ENCODE measurements around the gene ID1.
A peak's percentile ranks its signal among the peaks of the same experiment; 100 is the strongest.
"Not testable (repeated sequence)": the region's sequence is repeated elsewhere in the genome, so short reads cannot be mapped to it uniquely, and the experiment has no call there.

ID1 gene

DNA sequence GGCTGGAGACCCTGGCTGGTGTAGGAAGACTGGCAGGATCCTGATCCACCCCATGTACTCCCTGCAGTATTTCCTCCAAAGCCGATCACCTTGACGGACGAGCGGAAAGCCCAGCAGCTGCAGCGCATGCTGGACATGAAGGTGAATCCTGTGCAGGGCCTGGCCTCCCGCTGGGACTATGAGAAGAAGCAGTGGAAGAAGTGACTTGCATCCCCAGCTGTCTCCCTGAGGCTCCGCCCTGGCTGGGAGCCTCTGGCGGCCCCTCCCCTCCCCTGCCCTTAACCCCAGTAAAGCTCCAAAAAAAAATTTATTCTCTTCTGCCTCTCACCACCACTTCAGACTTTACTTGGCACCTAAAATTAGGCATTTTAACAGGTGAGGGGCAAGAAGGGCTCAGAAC lies 39.6 kb downstream of the ID1 start:
- DNase-seq (ENCODE audit: extremely low read depth, low read depth), result no peak
- TF ChIP-seq, protein P1, sequence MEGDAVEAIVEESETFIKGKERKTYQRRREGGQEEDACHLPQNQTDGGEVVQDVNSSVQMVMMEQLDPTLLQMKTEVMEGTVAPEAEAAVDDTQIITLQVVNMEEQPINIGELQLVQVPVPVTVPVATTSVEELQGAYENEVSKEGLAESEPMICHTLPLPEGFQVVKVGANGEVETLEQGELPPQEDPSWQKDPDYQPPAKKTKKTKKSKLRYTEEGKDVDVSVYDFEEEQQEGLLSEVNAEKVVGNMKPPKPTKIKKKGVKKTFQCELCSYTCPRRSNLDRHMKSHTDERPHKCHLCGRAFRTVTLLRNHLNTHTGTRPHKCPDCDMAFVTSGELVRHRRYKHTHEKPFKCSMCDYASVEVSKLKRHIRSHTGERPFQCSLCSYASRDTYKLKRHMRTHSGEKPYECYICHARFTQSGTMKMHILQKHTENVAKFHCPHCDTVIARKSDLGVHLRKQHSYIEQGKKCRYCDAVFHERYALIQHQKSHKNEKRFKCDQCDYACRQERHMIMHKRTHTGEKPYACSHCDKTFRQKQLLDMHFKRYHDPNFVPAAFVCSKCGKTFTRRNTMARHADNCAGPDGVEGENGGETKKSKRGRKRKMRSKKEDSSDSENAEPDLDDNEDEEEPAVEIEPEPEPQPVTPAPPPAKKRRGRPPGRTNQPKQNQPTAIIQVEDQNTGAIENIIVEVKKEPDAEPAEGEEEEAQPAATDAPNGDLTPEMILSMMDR (IDR thresholded peaks at IDR 0.05; ENCODE audit: low read depth, low read length), result no peak

DNA sequence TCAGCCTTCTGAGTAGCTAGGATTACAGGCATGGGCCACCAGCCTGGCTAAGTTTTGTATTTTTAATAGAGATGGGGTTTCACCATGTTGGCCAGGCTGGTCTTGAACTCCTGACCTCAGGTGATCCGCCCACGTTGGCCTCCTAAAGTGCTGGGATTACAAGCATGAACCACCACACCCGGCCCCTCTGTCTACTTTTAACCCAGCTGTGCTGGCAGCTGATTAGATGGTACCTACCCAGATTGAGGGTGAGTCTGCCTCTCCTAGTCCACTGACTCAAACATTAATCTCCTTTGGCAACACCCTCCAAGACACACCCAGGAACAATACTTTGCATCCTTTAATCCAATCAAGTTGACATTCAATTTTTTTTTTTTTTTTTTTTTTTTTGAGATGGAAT lies 43.0 kb downstream of the ID1 start:
- DNase-seq (ENCODE audit: extremely low read depth, low read depth), result not testable (repeated sequence)

DNA sequence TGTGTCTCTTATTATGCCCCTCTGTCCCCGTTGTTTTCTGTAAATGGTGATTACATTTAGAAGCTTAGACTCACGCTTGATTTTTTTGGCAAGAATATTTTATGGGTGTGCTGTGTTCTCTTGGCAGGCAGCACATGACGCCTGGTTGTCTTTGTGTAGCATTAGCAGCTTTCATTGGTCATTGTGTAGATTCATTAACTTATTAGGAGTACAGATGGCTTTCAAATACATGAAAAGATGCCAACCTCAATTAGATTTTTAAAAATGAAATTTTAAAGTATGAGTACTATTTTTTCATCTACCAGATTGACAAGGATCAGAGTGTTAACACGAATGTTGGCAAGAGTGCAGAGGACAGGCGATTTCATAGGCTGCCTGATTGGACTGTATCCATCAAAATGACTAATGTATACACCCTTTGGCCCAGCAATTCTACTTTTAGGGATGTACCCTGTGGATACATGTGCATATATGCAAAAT lies 47.9 kb downstream of the ID1 start:
- TF ChIP-seq, protein P1 (IDR thresholded peaks at IDR 0.05; ENCODE audit: low read depth, low read length), result no peak
- DNase-seq (ENCODE audit: extremely low read depth, low read depth), result peak; percentile 66

DNA sequence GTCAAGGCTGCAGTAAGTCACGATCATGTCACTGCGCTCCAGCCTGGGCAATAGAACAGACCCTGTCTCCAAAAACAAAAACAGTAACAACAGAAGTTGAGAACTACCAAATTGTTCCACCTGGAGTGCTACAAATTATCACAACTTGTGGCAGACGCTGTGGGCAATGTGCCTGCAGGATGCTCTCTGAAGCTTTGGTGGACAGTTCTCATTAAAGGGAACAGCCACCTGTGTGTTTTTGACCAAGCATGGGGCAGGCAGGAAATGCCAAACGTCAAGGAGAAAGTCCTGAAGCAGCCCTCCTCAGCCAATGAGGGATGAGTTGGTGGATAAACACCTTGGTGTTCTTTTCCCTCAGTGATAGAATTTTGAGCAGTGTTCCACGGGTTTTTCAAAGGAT lies 48.5 kb downstream of the ID1 start:
- TF ChIP-seq, protein P1 (IDR thresholded peaks at IDR 0.05; ENCODE audit: low read depth, low read length), result no peak
- DNase-seq (ENCODE audit: extremely low read depth, low read depth), result no peak

DNA sequence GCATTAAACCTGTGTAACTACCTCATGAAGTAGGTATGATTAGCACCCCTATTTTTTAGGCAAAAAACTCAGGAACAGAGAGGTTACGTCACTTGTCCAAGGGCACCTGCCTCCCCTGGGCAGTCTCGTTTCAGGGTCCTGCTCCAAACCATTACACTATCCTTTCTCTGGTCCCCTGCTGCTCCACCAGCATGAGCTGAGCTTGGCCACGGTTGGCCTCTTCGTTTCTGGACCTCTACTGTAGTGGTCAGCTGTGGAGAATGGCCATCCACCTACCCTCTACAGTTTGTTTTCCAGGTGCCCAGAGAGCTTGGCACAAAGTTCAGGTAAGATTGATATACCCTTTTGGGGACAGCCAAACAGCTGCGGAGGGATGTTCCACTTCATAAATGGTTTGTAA lies 49.4 kb downstream of the ID1 start:
- DNase-seq (ENCODE audit: extremely low read depth, low read depth), result no peak

More for the DNA sequence above, 49.4 kb downstream of the ID1 start:
- TF ChIP-seq, protein P1 (IDR thresholded peaks at IDR 0.05; ENCODE audit: low read depth, low read length), result no peak
